NCI-H2196 treated with DMSO at 0.1 percent for 48 hours (cell line): ENCODE data around the gene ROR2.

Experiments used
- DNase-seq: peaks from one replicate; lab custom pipeline; 2025; ENCODE audit not compliant: unreplicated experiment; lab: John Stamatoyannopoulos, UW

ROR2 gene

DNA sequence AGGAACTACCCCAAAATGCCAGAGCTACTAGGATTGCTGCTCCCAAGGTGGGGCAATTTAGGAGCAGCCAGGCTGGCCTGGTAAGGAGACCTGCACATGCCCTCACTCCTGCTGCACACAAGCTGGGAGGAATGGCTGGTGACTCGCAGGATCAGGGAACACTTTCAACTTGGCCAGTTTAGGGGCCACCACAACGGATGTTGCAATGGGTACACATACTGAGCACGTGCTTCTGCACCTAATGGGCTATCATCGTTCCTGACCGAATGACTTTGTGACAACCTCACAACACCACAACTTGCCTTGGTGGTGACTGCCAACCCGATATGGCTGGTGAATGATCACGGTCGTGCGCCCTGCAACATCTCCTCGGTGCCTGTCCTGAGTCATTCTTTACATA lies 172.0 kb downstream of the ROR2 start:
- no peak for DNase-seq

DNA sequence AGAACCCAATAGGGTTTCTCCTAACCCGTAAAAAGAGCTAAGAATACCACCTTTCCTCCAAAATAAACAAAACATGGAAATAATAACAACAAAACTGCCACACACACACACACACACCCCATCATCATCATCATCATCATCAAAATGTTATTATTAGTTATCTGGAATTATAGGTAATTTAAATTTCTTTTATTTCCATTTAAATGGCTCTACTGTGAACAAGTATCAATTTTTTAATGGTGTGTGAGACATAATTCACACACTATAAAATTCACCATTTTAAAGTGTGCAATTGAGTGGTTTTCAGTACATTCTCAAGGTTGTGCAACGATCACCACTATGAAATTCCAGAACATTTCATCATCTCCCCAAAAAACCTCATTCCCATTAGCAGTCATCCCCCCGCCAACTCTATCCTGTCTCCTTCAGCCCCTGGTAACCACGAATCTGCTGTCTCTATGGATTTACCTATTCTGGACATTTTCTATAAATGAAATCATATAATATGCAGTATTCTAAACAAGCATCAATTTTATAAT lies 172.7 kb downstream of the ROR2 start:
- no peak for DNase-seq

DNA sequence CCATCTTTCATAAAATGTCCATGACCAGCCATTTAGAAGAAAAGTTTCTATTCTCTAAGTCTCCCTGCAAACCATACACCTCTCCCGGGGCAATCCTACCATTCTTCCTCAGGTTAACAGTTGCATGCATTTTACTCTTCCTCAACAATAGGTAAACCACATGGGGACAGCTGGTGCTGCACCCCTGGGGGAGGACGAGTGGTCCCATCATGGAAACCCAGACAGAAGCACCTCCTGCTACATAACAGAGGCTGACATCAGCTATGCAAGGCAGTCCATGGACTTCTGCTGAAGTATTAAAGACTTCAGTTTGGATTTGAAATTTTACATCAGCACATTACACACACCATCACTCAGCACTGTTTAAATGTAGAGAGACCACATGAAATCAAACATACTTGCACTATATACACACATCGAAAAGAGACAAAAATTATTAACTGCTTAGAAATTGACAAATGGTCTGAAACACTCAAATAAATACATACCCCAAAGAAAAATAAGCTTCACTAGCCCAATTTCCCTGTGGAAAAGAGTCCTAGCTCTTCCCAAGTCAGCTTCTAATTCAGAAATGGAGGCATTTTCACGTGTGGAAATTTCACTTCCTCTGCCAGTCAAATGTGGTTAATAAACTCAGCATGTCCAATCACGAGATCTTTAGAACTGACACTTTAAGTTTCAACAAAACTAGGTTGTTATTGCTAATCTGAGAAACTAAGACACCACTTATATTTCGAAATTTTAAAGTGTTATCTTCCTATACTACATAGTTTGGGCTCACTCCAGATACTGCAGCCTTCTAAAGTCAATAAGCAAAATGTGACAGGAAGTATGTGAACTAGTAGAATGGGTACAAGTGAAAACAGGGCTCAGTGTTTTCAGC lies 173.4 kb downstream of the ROR2 start:
- no peak for DNase-seq

DNA sequence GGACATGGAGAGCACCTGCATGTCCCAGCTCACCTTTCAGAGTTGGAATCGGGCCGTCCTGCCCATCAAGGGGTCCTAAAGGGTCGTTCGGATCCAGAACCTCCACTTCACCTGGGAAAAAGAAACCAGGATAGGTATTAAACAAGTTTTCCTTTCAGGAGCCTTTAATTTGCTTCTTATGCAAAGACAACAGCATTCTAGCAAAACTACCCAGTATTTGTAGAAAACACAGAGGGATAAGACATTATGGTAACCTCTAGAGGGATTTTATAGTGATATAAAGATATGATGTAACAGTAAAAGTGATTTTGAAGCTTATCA lies 174.4 kb downstream of the ROR2 start:
- no peak for DNase-seq

DNA sequence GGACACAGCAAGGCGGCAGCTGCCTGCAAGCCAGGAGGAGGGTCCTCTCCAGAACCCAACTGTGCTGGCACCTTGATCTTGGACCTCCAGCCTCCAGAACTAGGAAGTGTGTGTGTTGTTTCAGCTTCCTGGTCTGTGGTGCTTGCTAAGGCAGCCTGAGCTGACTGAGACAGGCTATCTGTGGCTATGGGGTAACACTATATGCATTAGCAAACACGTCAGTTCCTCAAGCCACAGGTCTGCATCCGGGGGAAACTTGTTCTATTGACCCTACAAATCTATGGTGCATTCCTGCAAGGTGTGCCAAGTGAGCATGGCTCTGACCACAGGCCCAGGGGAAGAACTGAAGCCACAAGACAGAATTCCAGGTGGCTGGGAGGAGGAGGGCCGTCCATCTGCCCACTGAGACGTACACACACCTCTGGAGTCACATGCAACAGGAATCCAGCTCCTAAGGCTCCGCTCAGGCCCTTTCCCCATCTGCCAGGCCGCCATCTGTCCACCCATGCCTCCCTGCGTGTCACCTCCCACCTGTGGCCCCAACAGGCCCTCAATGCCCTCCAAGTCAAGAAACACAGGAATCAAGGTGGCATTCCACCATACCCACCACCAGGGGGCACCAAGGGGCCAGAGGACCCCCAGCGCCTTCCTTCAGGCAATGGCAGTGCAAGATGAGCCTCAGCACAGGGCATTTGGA lies 174.9 kb downstream of the ROR2 start:
- DNase-seq = no peak

DNA sequence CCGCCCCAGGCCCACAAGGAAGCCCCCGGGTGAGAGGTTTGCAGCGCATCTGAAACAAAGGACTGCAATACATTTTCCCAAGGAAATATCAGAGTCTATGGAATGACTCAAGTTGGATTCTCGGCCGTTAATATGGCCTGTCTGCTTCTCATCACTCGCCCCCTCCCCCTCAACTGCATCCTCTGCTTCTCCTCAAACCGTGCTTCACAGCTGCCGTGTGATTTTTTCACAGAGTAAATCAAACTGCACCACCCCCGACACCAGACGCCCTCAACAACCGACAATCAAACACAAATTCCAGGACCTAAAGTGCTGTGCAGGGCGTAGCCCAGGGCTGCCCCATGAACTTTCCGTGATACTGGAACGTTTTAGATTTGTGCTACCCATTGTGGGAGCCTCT lies 176.9 kb downstream of the ROR2 start:
- DNase-seq = no peak

DNA sequence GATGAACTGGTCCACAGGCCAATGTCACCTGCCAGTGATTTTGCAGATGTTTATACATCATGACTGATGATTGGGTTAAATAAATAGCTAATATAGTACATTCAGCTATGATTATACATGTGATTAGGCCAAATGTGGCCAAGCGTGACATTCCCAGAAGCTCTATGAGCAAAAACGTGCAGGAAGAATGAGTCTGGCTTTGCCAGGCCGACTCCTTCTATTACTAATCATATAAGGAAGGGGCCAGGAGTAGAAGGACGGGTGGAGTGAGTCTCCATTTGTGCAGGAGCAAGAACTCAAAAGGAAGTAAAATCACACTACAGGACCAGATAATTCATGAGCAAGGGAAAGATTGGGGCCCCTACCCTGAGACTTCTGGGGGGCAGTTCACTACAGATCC lies 178.2 kb downstream of the ROR2 start:
- DNase-seq = no peak

DNA sequence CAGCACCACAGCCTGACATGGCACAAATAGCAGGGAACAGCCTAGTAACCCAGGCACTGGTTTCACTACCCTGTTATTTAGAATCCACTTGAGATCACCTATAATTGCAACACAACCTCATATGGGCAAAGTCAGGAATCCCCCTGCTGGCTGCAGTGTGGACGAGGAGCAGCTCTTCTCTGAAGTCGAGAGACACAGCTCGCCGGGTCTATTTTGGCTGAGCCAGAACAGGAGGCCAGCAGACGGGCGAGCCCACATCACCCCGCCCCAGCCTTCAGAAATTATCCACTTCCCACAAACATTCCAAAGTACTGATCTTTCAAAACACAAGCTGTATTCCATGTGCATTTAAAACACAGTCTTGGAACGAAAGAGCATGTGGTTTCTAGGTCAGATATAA lies 179.0 kb downstream of the ROR2 start:
- no peak for DNase-seq

DNA sequence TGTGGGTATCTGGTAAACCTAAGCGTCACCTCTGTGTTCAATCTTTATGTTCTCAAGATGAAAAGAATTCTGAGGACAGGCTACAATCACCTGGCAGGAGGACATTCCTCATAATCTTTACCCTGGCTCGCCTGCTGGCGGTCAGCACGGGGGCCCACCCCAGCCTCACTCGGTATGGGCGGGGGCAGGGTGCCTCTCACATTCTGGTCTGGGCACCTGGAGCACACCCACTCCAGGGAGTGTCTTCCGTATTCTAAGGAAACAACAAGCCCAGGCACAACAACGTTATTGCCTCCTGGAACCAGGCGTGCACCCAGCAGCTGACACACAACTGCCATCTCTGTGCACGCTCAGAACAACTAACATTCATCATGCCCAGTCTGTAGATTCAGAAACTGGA lies 179.8 kb downstream of the ROR2 start:
- DNase-seq = no peak

DNA sequence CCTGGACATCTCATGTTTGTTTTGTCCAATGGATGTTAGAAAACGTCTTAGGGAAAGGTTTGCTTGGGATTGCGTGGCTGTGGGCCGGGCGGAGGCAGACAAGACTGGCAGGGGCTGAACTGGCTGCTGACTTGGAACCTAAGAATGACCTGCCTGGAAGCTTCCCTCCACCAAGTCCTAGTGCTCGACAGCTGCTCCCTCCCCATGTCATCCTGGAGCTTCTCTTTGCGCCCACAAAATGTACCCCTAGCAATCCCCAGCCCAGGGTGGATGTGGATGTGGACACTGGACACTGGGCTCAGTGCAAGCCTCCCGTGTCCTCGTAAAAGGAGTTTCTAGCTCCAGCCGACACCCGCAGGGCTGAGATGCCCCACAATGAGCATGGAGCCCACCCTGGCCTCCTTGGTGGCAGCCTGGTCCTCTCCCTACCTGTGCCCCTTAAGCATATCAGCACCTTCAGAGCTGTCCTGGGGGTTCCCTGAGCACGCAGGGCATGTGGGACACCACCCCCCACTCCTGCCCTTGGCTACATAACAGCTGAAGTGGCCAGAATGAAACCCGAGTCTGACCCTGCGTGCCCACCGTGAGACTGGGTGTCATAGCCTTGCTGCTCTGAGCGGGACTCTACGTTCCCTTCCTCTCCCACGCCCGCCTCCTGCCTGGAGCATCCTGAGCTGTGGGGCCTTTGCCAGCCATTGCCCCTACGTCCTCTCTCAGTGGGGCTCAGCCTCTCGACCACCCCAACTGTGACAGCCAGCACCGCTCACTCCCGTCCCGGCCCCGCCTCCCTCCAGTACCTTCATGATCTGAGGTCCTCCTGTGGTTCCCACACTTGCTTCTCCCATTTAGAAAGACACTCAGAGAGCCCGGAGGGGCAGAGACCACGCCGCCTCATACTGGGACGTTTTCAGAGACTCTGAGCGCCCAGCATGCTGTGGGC lies 180.8 kb downstream of the ROR2 start:
- DNase-seq = no peak

DNA sequence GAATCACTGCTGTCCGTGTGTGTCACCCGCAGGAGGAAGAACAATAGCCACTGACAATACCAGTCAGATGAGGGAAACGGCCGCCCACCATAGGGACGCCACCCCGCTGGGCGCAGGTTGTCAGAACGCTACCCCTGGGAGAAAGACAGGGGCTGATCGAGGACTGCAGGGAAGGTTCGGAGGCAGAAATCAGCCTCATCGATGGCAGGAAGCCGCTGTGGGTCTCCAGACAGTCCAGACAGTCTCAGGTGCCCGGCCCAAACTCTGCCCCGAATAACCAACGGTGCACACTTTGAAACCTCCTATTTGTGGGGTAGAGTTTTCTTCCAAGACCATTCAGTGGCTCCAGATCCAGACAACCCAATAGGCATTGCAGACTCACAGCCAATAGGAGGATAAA lies 181.5 kb downstream of the ROR2 start:
- DNase-seq = no peak

DNA sequence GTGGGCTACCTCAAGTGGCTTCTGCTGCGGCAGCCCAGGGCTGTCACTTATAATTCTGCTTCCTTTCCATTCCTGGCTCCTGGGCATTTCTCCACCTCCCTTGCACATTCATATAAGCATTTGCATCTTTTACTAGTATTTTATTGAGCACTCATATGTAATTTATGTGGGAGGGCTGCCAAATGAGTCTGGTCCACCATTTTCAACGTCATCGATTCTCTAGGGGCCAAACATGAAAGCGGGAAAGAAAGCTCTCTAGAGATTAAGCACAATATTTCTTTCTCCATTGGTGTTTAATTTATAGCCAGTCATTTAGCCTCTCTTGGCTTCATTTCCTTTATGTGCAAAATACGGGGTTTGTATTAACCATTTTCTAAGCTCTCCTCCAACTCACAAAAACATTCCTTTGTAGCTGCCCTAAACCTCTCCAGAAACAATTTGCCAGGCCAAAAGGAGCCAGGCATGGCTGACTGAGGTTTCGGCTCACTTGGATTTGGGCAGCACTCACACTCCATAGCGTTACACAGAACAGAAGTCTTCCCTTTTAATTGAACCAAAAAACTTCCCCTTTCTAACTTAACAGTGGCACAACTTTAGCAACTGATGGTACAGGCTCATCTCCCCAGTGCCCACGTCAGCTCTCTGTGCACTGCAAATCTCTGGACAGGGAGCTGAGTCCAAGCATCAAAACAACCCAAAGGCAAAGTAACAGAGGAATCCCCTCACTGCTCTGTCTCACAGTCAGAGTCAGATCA lies 183.5 kb downstream of the ROR2 start:
- DNase-seq = no peak

DNA sequence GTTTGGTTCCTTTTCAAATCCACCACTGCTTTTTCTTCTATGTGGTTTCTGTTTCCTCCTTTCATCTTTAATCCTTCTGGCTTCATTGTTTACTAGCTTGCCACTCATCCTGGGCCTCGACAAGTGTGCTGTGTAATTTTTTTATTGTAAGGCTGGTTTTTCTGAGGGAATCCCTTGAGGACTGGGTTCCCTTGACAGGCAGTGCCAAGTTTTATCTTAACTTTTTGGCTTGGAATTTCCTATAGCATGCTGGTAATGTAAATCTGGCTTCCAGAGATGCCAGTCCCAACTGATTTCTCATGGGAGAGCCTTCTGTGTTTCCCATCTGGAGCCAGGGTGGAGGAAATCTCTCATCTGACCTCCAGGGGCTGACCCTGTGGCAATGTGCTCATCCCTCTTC lies 184.7 kb downstream of the ROR2 start:
- DNase-seq = no peak

DNA sequence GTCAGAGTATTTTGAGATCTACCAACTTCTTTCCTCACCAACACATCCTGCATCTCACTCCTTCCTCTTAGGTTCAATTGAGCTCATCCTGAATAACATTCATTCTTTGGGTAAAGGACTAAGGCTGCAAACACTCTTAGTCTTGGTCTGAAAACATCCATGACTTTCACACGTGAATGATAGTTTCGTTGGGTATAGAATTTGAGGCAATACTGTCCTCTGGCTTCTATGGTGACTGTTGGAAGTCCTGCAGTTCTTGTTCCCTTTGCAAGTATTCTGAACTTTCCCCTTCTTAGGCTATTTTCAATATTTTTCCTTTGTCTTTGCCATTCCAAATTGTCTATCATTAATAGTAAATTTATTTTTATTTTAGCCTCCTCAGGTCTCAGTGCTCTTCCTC lies 185.4 kb downstream of the ROR2 start:
- no peak for DNase-seq

DNA sequence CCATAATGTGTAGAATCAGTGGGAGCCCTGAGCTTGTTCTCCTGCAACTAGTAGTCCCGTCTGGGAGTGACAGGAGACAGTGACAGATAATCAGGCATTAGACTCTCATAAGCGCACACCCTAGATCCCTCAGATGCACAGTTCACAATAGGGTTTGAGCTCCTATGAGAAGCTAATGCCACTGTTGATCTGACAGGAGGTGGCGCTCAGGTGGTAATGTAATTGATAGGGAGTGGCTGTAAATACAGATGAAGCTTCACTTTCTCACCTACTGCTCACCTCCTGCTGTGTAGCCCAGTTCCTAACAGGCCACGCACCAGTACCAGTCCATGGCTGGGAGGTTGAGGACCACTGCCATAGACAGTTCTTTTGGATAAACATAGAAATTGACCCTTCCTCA lies 188.7 kb downstream of the ROR2 start:
- DNase-seq = no peak

DNA sequence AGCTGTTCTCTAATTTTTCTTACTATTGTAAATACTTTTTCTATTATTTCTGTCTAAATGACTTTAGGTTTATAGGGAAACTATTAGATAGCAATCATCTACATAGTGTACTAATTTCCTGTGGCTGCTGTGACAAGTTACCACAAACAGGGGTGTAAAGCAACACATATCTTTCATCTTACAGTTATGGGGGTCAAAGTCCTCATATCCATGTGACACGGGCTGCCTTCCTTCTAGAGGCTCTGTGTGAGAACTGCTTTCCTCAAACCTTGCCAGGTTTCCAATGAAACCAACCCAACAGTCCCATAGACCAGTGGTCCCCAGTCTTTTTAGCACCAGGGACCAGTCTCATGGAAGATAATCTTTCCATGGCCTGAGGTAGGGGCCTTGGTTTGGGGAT lies 189.1 kb downstream of the ROR2 start:
- DNase-seq = no peak

DNA sequence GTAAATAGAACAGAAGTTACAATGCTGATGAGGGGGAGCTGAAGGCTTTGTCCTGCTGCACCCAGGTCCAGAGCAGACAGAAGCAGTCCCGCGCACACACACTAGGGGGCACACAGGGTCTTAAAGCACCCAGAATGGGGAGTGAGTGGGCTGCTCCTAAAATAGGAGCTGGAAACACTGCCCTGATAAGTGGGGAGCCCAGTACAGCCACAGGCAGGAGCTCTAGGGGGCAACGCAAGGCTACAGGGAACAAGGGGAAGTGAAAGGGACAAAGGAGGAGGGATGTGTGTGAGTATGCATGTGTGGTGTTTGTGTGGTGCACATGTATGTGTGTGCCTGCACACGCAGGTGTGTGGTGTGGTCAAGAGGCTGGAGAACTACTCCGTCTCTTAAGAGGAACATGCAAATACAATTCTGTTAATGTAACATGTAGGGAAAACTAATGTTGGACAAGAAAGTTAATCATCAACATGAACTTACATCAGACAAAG lies 191.5 kb downstream of the ROR2 start:
- DNase-seq = no peak

DNA sequence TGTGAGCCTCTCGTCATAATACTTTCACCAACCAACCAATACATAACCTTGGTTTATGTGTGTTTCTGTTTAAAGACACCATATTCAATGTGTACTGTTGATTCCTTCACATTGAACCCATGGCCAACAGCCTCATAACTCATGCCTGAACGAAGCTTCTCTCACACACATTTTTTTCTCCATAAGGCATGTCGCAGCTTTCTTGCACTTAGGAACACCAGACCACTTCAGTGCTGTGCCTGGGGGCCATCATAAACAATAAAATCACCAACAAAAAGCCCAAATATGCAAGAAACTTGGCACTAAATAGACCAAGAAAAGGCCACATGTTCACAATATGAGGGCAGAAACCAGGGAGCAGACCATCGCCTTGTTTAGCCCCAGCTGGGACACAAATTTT lies 192.2 kb downstream of the ROR2 start:
- no peak for DNase-seq

DNA sequence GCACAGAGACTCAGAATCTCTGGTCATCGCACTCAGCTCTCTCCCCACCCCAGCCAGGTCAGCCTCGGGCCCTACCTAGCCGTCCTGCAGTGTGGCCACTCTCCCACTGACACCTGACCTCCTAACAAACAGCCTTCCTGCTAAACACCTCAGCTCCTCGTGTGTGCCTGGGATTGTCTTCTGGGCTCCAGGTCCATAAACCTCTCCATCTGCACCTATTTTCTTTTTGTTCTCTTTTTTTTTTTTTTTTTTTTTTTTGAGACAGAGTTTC lies 193.6 kb downstream of the ROR2 start:
- no peak for DNase-seq

DNA sequence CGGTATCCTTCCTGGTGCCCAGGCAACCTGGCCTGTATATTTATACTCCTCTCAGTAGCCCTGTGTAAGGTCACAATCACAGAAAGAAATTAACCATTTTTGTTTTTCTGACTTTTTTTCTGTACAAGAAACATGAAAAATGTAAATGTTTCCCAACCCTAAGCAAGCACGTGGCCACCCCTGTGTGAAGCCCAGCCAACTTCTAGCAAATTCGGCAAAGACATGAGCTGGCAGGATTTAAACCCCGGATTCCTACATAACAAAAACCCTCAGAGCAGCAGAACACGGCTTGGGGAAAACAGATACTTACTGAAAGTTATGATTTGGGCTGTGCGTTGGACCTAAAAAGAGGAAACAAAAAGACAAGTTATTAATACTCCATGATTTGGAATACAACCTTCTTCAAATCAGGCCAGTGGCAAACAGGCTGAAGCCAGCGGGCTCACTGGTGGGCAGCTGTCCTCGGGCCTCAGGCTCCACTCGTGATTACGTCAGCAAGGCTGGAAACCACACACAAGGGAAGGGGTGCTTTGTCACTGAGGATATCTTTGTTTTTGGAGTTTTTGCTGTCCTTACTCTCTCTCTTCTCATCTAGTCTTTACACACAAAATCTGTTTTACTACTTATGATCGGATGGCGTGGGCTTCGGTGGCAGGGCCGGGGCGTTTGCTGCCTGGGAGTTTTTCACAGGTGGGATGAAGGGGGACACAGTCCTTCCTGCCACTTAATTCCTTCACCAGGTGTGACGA lies 194.1 kb downstream of the ROR2 start:
- DNase-seq = no peak
